SK-N-MC (cell line): ENCODE data around the gene KCNAB2.
A peak's percentile ranks its signal among the peaks of the same experiment; 100 is the strongest.

Source experiments
- DNase-seq: peaks from one replicate; pipeline ENCODE4 v3.0.0-alpha.2; 2011; ENCODE audit warnings: low read depth, low spot score
- H3K27ac ChIP-seq: fragments of 200-600 bp; sonication (generic); 2 replicates; pipeline ENCODE4 v1.5.1; 2016; ENCODE audit warnings: mixed run types
- H3K36me3 ChIP-seq: fragments of 200-600 bp; sonication (generic); 2 replicates; pipeline ENCODE4 v1.6.1; 2017; ENCODE audit warnings: antibody characterized with exemption, low read length, mixed read lengths; ENCODE audit not compliant: insufficient read depth
- H3K4me3 ChIP-seq: fragments of 200-600 bp; sonication (generic); 2 replicates; pipeline ENCODE4 v1.5.1; 2016
- H3K9ac ChIP-seq: fragments of 200-600 bp; sonication (generic); 2 replicates; pipeline ENCODE4 v1.8.0; 2017; ENCODE audit warnings: mixed run types, mixed read lengths; ENCODE audit not compliant: insufficient read length
- H3K9me3 ChIP-seq: fragments of 200-600 bp; sonication (generic); 2 replicates; pipeline ENCODE4 v1.6.1; 2017; ENCODE audit warnings: low read depth, mild to moderate bottlenecking, antibody characterized with exemption, low read length, moderate library complexity, mixed read lengths
- EZH2 ChIP-seq: fragments of 200-600 bp; sonication (generic); IDR thresholded peaks from one replicate; pipeline ENCODE4 v1.6.1; 2017; ENCODE audit warnings: antibody characterized with exemption
- FOXP2 ChIP-seq: optimal IDR thresholded peaks from 2 replicates; pipeline ENCODE3; 2011; ENCODE audit warnings: mild to moderate bottlenecking, moderate library complexity; ENCODE audit not compliant: insufficient read depth; ENCODE audit errors: extremely low read length, control extremely low read depth
- POLR2AphosphoS5 ChIP-seq: IDR thresholded peaks from 2 replicates; pipeline ENCODE4 v1.6.1; 2012; ENCODE audit warnings: mild to moderate bottlenecking, low read depth, low read length, borderline replicate concordance

KCNAB2 gene

GRCh38 chr1:6002714-6003501 is 42.8 kb upstream of the KCNAB2 start:
- TF ChIP-seq POLR2AphosphoS5, result no peak
- TF ChIP-seq EZH2, result no peak
- no peak for TF ChIP-seq FOXP2
- H3K27ac ChIP-seq, result no peak overlapping the region
- DNase-seq, result no peak

GRCh38 chr1:6003568-6004411 is 41.9 kb upstream of the KCNAB2 start:
- Histone ChIP-seq H3K4me3 (peak overlapping the region; percentile 56), H3K27ac (peak overlapping the region; percentile 69), H3K9ac (no peak overlapping the region), H3K9me3 (no peaks in the 10 kb centered on the region), H3K36me3 (no peaks in the 10 kb centered on the region)
- TF ChIP-seq POLR2AphosphoS5 (peak; percentile 21; the same call in 1 of the 2 replicates), FOXP2 (no peak)
- DNase-seq, result no peak

More at GRCh38 chr1:6002714-6003501, 42.8 kb upstream of the KCNAB2 start:
- Histone ChIP-seq H3K9me3 (no peaks in the 10 kb centered on the region), H3K36me3 (no peaks in the 10 kb centered on the region), H3K4me3 (no peak overlapping the region), H3K9ac (no peak overlapping the region)

GRCh38 chr1:6004412-6005123 is 41.1 kb upstream of the KCNAB2 start:
- DNase-seq, result no peak
- Histone ChIP-seq H3K27ac (peak overlapping the region; percentile 69), H3K9ac (no peak overlapping the region), H3K36me3 (no peaks in the 10 kb centered on the region), H3K4me3 (no peak overlapping the region), H3K9me3 (no peaks in the 10 kb centered on the region)
- TF ChIP-seq FOXP2, result no peak
- no peak for TF ChIP-seq EZH2
- TF ChIP-seq POLR2AphosphoS5, result no peak

- Histone ChIP-seq H3K36me3 (no peaks in the 10 kb centered on the region), H3K9ac (no peak overlapping the region), H3K9me3 (no peaks in the 10 kb centered on the region), H3K4me3 (no peak overlapping the region), H3K27ac (no peak overlapping the region)
- TF ChIP-seq EZH2 (no peak), POLR2AphosphoS5 (no peak), FOXP2 (no peak)
- DNase-seq, result no peak
Measured at GRCh38 chr1:6005276-6005917, 40.3 kb upstream of the KCNAB2 start.

- no peak for TF ChIP-seq FOXP2
- TF ChIP-seq POLR2AphosphoS5, result no peak
- no peak for TF ChIP-seq EZH2
- no peak for DNase-seq
- no peaks in the 10 kb centered on the region for H3K36me3 ChIP-seq
- H3K9ac ChIP-seq, result no peak overlapping the region
- peak overlapping the region; percentile 74 for H3K27ac ChIP-seq
- H3K9me3 ChIP-seq, result no peaks in the 10 kb centered on the region
- H3K4me3 ChIP-seq, result peak overlapping the region; percentile 59
Measured at GRCh38 chr1:6006882-6007281, 38.8 kb upstream of the KCNAB2 start.

- Histone ChIP-seq H3K27ac (peak overlapping the region; percentile 74), H3K4me3 (peak overlapping the region; percentile 59), H3K36me3 (no peaks in the 10 kb centered on the region), H3K9ac (no peak overlapping the region), H3K9me3 (no peaks in the 10 kb centered on the region)
- no peak for DNase-seq
- TF ChIP-seq POLR2AphosphoS5, result peak; percentile 39
- TF ChIP-seq FOXP2, result no peak
- TF ChIP-seq EZH2, result no peak
Measured at GRCh38 chr1:6007318-6008083, 38.2 kb upstream of the KCNAB2 start.

- Histone ChIP-seq H3K36me3 (no peaks in the 10 kb centered on the region), H3K9ac (no peak overlapping the region), H3K27ac (0 out of 2 replicates have a peak overlapping the region, but pooled peaks have one; percentile 74), H3K4me3 (no peak overlapping the region), H3K9me3 (no peaks in the 10 kb centered on the region)
- TF ChIP-seq FOXP2 (no peak), POLR2AphosphoS5 (no peak), EZH2 (no peak)
- DNase-seq, result no peak
Measured at GRCh38 chr1:6008084-6008415, 37.6 kb upstream of the KCNAB2 start.
